WERI-Rb-1 (cell line): ENCODE data around the gene FOXS1.

Experiments used
- DNase-seq: peaks from one replicate; pipeline ENCODE4 v3.0.0-alpha.2; 2020
- H3K27ac ChIP-seq: fragments of 250-450 bp; sonication (Bioruptor Pico); 2 replicates; pipeline ENCODE4 v1.5.1; 2020; ENCODE audit warnings: mild to moderate bottlenecking, moderate library complexity
- H3K27me3 ChIP-seq: fragments of 250-450 bp; sonication (Bioruptor Pico); 2 replicates; pipeline ENCODE4 v1.5.1; 2021; ENCODE audit warnings: mild to moderate bottlenecking, low read depth, moderate library complexity; ENCODE audit not compliant: insufficient read depth, severe bottlenecking
- H3K36me3 ChIP-seq: fragments of 250-450 bp; sonication (Bioruptor Pico); 2 replicates; pipeline ENCODE4 v1.5.1; 2020; ENCODE audit warnings: mild to moderate bottlenecking, moderate library complexity
- H3K4me3 ChIP-seq: 2 replicates; pipeline ENCODE4 v1.5.1; 2011; ENCODE audit warnings: low read depth, mild to moderate bottlenecking, control low read depth, low read length
- H3K9me3 ChIP-seq: fragments of 250-450 bp; sonication (Bioruptor Pico); 2 replicates; pipeline ENCODE4 v1.5.1; 2021; ENCODE audit warnings: mild to moderate bottlenecking, moderate library complexity; ENCODE audit not compliant: severe bottlenecking
- TF ChIP-seq, protein P1 (sequence below): IDR thresholded peaks from 2 replicates; pipeline ENCODE4 v1.5.1; 2011; ENCODE audit warnings: low read depth, mild to moderate bottlenecking, control low read depth, inconsistent platforms, low read length

Gene FOXS1

GRCh38 chr20:31869942-31870725, 24.7 kb upstream of the FOXS1 start, which contains the start of the genes DUSP15 and TTLL9:
DUSP15 (minus strand) TSS chr20:31870527; CDS start chr20:31870337, 190 bp downstream.
TTLL9 (plus strand) TSS chr20:31870634; CDS start chr20:31871127, 493 bp downstream.
- H3K36me3 ChIP-seq, result peaks cover 6% of the 10 kb centered on the region; the same call in 1 of the 2 replicates
- no peaks in the 10 kb centered on the region for H3K9me3 ChIP-seq
- DNase-seq, result peak; percentile 60
- TF ChIP-seq, protein P1, sequence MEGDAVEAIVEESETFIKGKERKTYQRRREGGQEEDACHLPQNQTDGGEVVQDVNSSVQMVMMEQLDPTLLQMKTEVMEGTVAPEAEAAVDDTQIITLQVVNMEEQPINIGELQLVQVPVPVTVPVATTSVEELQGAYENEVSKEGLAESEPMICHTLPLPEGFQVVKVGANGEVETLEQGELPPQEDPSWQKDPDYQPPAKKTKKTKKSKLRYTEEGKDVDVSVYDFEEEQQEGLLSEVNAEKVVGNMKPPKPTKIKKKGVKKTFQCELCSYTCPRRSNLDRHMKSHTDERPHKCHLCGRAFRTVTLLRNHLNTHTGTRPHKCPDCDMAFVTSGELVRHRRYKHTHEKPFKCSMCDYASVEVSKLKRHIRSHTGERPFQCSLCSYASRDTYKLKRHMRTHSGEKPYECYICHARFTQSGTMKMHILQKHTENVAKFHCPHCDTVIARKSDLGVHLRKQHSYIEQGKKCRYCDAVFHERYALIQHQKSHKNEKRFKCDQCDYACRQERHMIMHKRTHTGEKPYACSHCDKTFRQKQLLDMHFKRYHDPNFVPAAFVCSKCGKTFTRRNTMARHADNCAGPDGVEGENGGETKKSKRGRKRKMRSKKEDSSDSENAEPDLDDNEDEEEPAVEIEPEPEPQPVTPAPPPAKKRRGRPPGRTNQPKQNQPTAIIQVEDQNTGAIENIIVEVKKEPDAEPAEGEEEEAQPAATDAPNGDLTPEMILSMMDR, result no peak
- no peaks in the 10 kb centered on the region for H3K27me3 ChIP-seq
- peak within 1 kb of the TSS; percentile 72 for H3K27ac ChIP-seq
- peak within 1 kb of the TSS; percentile 73 for H3K4me3 ChIP-seq

- peak overlapping the region; percentile 73 for H3K4me3 ChIP-seq
- no peaks in the 10 kb centered on the region for H3K27me3 ChIP-seq
- peaks cover 6% of the 10 kb centered on the region; the same call in 1 of the 2 replicates for H3K36me3 ChIP-seq
- peak overlapping the region; percentile 72; the same call in 1 of the 2 replicates for H3K27ac ChIP-seq
- H3K9me3 ChIP-seq, result no peaks in the 10 kb centered on the region
- no peak for DNase-seq
- TF ChIP-seq, protein P1, result no peak
Measured at GRCh38 chr20:31869673-31869941, 24.2 kb upstream of the FOXS1 start.

GRCh38 chr20:31868853-31869672, 23.7 kb upstream of the FOXS1 start:
- H3K4me3 ChIP-seq, result peak overlapping the region; percentile 73
- no peaks in the 10 kb centered on the region for H3K9me3 ChIP-seq
- TF ChIP-seq, protein P1, result no peak
- no peaks in the 10 kb centered on the region for H3K27me3 ChIP-seq
- H3K27ac ChIP-seq, result no peak overlapping the region; the same call in 1 of the 2 replicates
- DNase-seq, result no peak
- peaks cover 6% of the 10 kb centered on the region; the same call in 1 of the 2 replicates for H3K36me3 ChIP-seq

GRCh38 chr20:31866221-31866620, 20.8 kb upstream of the FOXS1 start:
- no peak overlapping the region for H3K27ac ChIP-seq
- no peaks in the 10 kb centered on the region for H3K9me3 ChIP-seq
- TF ChIP-seq, protein P1, result no peak

DNA sequence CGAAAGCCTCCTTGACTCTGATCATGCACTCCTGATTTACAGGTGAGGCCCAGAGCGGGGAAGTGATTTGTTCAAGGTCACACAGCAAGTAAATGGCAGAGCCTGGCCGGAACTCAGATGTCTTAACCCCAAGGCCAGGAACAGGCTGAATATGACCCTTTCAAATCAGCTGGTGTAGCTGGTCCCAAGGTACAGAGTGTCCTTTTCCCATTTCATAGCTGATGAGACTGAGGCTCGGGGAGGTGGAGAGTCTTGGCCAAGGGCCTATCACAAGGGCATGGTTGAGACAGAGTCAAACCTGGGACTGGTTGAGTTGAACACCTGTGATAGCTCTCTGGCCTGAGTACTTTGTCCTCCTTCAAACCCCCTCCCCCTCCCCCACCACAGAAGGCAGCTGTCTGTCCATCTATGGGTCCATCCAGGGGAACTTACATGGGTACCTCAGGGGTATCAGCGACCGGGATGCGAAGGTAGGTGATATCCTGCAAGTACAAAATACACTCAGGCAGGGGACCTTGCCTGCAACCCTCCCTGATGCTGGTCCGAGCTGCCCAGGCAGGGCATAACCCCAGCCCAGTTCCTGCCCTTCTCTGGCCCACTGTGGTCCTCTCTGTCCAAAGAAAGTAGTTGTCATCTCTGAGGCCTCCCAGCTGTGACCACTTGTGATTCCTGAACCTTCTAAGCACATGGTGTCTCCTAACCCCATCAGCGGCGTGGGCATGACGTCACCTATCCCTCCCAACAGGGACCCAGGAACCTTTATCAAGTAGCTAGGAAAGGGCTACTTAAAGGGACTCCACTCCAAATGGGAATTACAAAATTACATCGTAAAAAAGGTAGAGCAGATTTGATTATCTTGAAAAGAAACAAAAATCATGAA, 19.4 kb upstream of the FOXS1 start:
- Histone ChIP-seq H3K27me3 (no peaks in the 10 kb centered on the region), H3K9me3 (no peaks in the 10 kb centered on the region), H3K36me3 (peaks cover 9% of the 10 kb centered on the region; the same call in 1 of the 2 replicates), H3K27ac (no peak overlapping the region), H3K4me3 (no peak overlapping the region)
- no peak for DNase-seq
- TF ChIP-seq, protein P1, result no peak

More at GRCh38 chr20:31866221-31866620, 20.8 kb upstream of the FOXS1 start:
- no peaks in the 10 kb centered on the region for H3K27me3 ChIP-seq
- H3K4me3 ChIP-seq, result no peak overlapping the region
- H3K36me3 ChIP-seq, result peaks cover 8% of the 10 kb centered on the region; the same call in 1 of the 2 replicates
- no peak for DNase-seq
